A549 (cell line): ENCODE results near the gene TDRD9. TPM values are rescaled to one million over a fixed set of nuclear protein-coding genes. Genes with fewer than 3 reads are reported as not detected.

Source experiments
- ATAC-seq, 2 experiments: fragments of 200-7000 bp in 1 of 2; fragments of >200 bp in 1 of 2; cut with Nextera tagmentation in 1 of 2; cut with Tn5 transposase in 1 of 2; 3 replicates each; pipeline versions ENCODE4 v1.8.0 to v1.9.1; 2018 to 2020; ENCODE audit warnings: mild to moderate bottlenecking in 1 of 2, moderate library complexity in 1 of 2
- CTCF ChIA-PET: fragments of 300-600 bp; sonication (Branson Sonifier 250); formaldehyde crosslinking; extraction: SDS; loops from one replicate; lab custom pipeline; 2021; ENCODE audit warnings: antibody characterized with exemption, inconsistent platforms; lab: Yijun Ruan, JAX
- POLR2A ChIA-PET: fragments of 350-600 bp; formaldehyde crosslinking; extraction: SDS; loops from one replicate; lab custom pipeline; 2021; ENCODE audit warnings: antibody characterized with exemption, inconsistent platforms; lab: Yijun Ruan, JAX
- DNase-seq, 2 experiments: peaks; one replicate each; pipeline versions ENCODE4 v3.0.0 to v3.0.0-alpha.2; 2011 to 2016; ENCODE audit warnings: low read depth in 1 of 2, low spot score in 1 of 2
- FAIRE-seq: peaks from 2 replicates; lab custom pipeline; 2011; peaks lifted over from hg19 to GRCh38; lab: Jason Lieb, UNC
- H3K27ac ChIP-seq, 2 experiments: fragments of >200 bp; sonication (Bioruptor Twin); formaldehyde crosslinking; 3 replicates each; pipeline ENCODE4 v1.5.1; 2016 to 2017
- H3K4me1 ChIP-seq: fragments of >200 bp; sonication (Bioruptor Twin); formaldehyde crosslinking; 3 replicates; pipeline ENCODE4 v1.6.1; 2016
- H3K4me2 ChIP-seq: fragments of >200 bp; sonication (Bioruptor Twin); formaldehyde crosslinking; 3 replicates; pipeline ENCODE4 v1.6.1; 2016
- H3K4me3 ChIP-seq: fragments of >200 bp; sonication (Bioruptor Twin); formaldehyde crosslinking; 3 replicates; pipeline ENCODE4 v1.5.1; 2016
- H3K9me3 ChIP-seq: fragments of >200 bp; sonication (Bioruptor Twin); formaldehyde crosslinking; 3 replicates; pipeline ENCODE4 v1.6.1; 2016
- BHLHE40 ChIP-seq: IDR thresholded peaks from 2 replicates; pipeline ENCODE4 v1.6.1; 2012; ENCODE audit warnings: low read depth, low read length, inconsistent platforms
- CBX2 ChIP-seq: fragments of 200-600 bp; sonication (generic); IDR thresholded peaks from 2 replicates; pipeline ENCODE4 v1.6.1; 2016; ENCODE audit warnings: low read depth, mild to moderate bottlenecking, borderline replicate concordance
- FOSB ChIP-seq: fragments of 250-450 bp; sonication (Bioruptor Pico); IDR thresholded peaks from 2 replicates; pipeline ENCODE4 v1.5.0; 2020; ENCODE audit warnings: mild to moderate bottlenecking, moderate library complexity
- HDAC2 ChIP-seq: fragments of 200-600 bp; sonication (generic); IDR thresholded peaks from 2 replicates; pipeline ENCODE4 v1.6.1; 2016
- HOXB13 ChIP-seq: fragments of 250-450 bp; sonication (Bioruptor Pico); IDR thresholded peaks from 2 replicates; pipeline ENCODE4 v1.5.0; 2020; ENCODE audit warnings: low read depth, mild to moderate bottlenecking, moderate library complexity
- KDM1A ChIP-seq: fragments of 200-600 bp; sonication (generic); IDR thresholded peaks from 2 replicates; pipeline ENCODE4 v1.6.1; 2016; ENCODE audit warnings: low read depth, mild to moderate bottlenecking
- KDM5A ChIP-seq: fragments of 200-600 bp; sonication (generic); IDR thresholded peaks from 2 replicates; pipeline ENCODE4 v1.6.1; 2016; ENCODE audit warnings: antibody characterized with exemption, mild to moderate bottlenecking
- MAFK ChIP-seq: fragments of 450-650 bp; IDR thresholded peaks from 2 replicates; pipeline ENCODE4 v1.6.1; 2014; ENCODE audit not compliant: partially characterized antibody
- MAZ ChIP-seq: fragments of 150-350 bp; IDR thresholded peaks from 2 replicates; pipeline ENCODE4 v1.6.1; 2014; ENCODE audit warnings: antibody characterized with exemption, low read depth, low read length, borderline replicate concordance
- MYC ChIP-seq: IDR thresholded peaks from 2 replicates; pipeline ENCODE4 v1.6.1; 2012; ENCODE audit warnings: mild to moderate bottlenecking, inconsistent platforms, low read length, improper control_type of control experiment, borderline replicate concordance
- POLR2AphosphoS2 ChIP-seq: conservative IDR thresholded peaks from 2 replicates; pipeline ENCODE4 v1.6.1; 2012; ENCODE audit warnings: low read length, improper control_type of control experiment, inconsistent platforms
- RAD21 ChIP-seq, 2 experiments: fragments of >200 bp in 1 of 2; sonication (Bioruptor Twin) in 1 of 2; formaldehyde crosslinking in 1 of 2; IDR thresholded peaks in 1 of 2; conservative IDR thresholded peaks in 1 of 2; 2 replicates in 1 of 2; 3 replicates in 1 of 2; pipeline ENCODE4 v1.6.1; 2012 to 2018; ENCODE audit warnings: inconsistent platforms in 1 of 2
- RCOR1 ChIP-seq: fragments of 150-350 bp; IDR thresholded peaks from 2 replicates; pipeline ENCODE4 v1.6.1; 2014; ENCODE audit warnings: antibody characterized with exemption, low read length, low read depth
- RFX5 ChIP-seq: fragments of 450-650 bp; IDR thresholded peaks from 2 replicates; pipeline ENCODE4 v1.7.1; 2014; ENCODE audit warnings: antibody characterized with exemption, mild to moderate bottlenecking, moderate library complexity
- RNF2 ChIP-seq: fragments of 200-600 bp; sonication (generic); IDR thresholded peaks from 2 replicates; pipeline ENCODE4 v1.6.1; 2016; ENCODE audit warnings: low read depth, mild to moderate bottlenecking, antibody characterized with exemption, moderate library complexity, borderline replicate concordance
- SREBF2 ChIP-seq: fragments of 450-650 bp; IDR thresholded peaks from 2 replicates; pipeline ENCODE4 v1.6.1; 2014; ENCODE audit warnings: mild to moderate bottlenecking, moderate library complexity
- TP53 ChIP-seq: fragments of 250-450 bp; sonication (Bioruptor Pico); IDR thresholded peaks from 2 replicates; pipeline ENCODE4 v1.5.0; 2021; ENCODE audit warnings: mild to moderate bottlenecking, moderate library complexity
- ZC3H11A ChIP-seq: fragments of 450-650 bp; IDR thresholded peaks from 2 replicates; pipeline ENCODE4 v1.6.1; 2014; ENCODE audit warnings: antibody characterized with exemption, mild to moderate bottlenecking
- WGBS: methylation state at CpG from one replicate; pipeline ENCODE4 v1.1.6; 2017; ENCODE audit errors: missing lambda C conversion rate; 5-methylcytosine and 5-hydroxymethylcytosine counted together
- polyA plus RNA-seq, 4 experiments: library from polyadenylated mRNA; depleted of rRNA in 3 of 4; stranded (reverse); fragments of >200 nt; fragmentation: RNase III in 1 of 4; extraction: RNeasy Plus Mini Kit Qiagen cat#74134 plus additional on column Dnase treatment in 1 of 4; gene quantifications; 2 replicates in 3 of 4; 3 replicates in 1 of 4; pipeline ENCODE4 v1.2.3, GENCODE V29; 2011 to 2017
- TF ChIP-seq, protein P1 (sequence below): fragments of >200 bp; sonication (Bioruptor Twin); formaldehyde crosslinking; IDR thresholded peaks from 3 replicates; pipeline ENCODE4 v1.6.1; 2016
- TF ChIP-seq, protein P2 (sequence below): IDR thresholded peaks from 2 replicates; pipeline ENCODE4 v1.6.1; 2012
- TF ChIP-seq, protein P3 (sequence below): IDR thresholded peaks from 2 replicates; pipeline ENCODE4 v1.6.1; 2012
- TF ChIP-seq, protein P4 (sequence below): fragments of 250-450 bp; sonication (Bioruptor Pico); IDR thresholded peaks from 2 replicates; pipeline ENCODE4 v1.5.0; 2021; ENCODE audit warnings: mild to moderate bottlenecking, moderate library complexity, borderline replicate concordance

TDRD9 gene
- polyA plus RNA-seq, 2 of the 4 experiments (the other 2 are of a cell fraction): 0.04 TPM; not detected in 1

DNA sequence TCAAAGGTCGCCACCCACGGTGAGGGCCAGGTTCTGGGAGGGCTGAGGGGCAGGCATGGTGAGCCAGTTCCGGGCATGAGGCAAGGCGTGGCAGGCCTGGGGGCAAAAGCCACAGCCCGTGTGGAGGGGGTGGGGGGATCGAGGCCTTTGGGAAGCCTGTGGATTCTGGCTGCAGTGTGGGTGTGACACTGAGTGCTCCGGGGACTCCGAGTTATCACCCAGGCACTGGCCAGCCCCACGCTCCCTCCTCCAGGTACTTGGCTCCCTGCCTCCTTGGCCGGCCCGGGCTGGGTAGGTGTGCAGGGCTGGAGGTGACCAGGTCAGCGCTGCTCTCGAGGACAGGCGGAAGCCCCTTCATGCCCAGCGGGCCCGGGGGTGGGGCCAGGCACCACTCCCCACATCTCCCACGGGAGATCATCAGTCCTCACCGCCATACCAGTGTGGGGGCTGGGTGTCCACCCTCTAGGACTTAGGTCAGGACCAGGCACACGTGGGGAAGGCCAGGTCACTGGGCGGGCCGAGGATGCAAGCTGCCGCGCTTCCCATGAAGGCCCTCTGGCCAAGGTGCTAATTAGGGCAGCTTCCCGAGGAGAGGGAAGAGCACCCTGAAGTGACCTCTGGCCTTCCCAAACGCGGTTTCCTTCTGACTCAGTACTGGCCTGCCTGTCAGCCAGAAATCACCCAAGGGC, 34.1 kb upstream of the TDRD9 start (continued):
- TF ChIP-seq KDM5A: no peak
- TF ChIP-seq, protein P1, sequence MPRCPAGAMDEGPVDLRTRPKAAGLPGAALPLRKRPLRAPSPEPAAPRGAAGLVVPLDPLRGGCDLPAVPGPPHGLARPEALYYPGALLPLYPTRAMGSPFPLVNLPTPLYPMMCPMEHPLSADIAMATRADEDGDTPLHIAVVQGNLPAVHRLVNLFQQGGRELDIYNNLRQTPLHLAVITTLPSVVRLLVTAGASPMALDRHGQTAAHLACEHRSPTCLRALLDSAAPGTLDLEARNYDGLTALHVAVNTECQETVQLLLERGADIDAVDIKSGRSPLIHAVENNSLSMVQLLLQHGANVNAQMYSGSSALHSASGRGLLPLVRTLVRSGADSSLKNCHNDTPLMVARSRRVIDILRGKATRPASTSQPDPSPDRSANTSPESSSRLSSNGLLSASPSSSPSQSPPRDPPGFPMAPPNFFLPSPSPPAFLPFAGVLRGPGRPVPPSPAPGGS: no peak
- TF ChIP-seq, protein P2, sequence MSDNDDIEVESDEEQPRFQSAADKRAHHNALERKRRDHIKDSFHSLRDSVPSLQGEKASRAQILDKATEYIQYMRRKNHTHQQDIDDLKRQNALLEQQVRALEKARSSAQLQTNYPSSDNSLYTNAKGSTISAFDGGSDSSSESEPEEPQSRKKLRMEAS: no peak

DNA sequence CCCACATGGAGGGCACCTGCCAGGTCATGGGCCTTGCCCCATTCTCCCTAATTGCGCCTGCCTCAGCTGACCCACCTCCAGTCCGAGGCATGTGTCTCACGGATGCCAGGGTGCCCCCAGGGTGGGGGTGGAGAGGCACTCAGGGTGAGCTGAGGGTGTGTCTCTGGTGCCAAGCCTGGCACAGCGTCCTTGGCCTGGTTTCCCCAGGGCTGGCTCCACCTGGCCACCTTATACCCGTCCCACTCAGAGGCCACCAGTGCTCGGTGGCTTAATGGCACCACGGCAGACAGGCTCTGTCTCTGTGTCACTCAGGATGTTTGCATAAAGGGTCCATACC, 33.6 kb upstream of the TDRD9 start:
- no peak for TF ChIP-seq HDAC2
- no peak for TF ChIP-seq RNF2
- TF ChIP-seq, protein P1: no peak
- no peak for TF ChIP-seq RFX5
- no peak for TF ChIP-seq BHLHE40
- no peak for TF ChIP-seq ZC3H11A
- TF ChIP-seq RCOR1: no peak
- TF ChIP-seq, protein P3, sequence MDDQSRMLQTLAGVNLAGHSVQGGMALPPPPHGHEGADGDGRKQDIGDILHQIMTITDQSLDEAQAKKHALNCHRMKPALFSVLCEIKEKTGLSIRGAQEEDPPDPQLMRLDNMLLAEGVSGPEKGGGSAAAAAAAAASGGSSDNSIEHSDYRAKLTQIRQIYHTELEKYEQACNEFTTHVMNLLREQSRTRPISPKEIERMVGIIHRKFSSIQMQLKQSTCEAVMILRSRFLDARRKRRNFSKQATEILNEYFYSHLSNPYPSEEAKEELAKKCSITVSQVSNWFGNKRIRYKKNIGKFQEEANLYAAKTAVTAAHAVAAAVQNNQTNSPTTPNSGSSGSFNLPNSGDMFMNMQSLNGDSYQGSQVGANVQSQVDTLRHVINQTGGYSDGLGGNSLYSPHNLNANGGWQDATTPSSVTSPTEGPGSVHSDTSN: no peak
- TF ChIP-seq MYC: no peak
- no peak for TF ChIP-seq KDM1A
- no peak for TF ChIP-seq KDM5A
- no peak for TF ChIP-seq CBX2
- TF ChIP-seq TP53 (CRISPR knock-in tag): no peak
- no peak for TF ChIP-seq POLR2AphosphoS2
- no peak for TF ChIP-seq HOXB13 (CRISPR knock-in tag)
- no peak for TF ChIP-seq MAZ
- TF ChIP-seq FOSB (CRISPR knock-in tag): no peak
- no peak for TF ChIP-seq SREBF2
- Histone ChIP-seq H3K4me2 (no peak overlapping the region), H3K27ac (no peak overlapping the region), H3K4me1 (peaks cover 12% of the 10 kb centered on the region; the same call in 1 of the 3 replicates), H3K9me3 (no peaks in the 10 kb centered on the region), H3K4me3 (no peak overlapping the region)
- ChIA-PET POLR2A (no interaction called here), CTCF (no interaction called here)
- DNase-seq (no peak), FAIRE-seq (no peak), ATAC-seq (no peak)
- 86% methylated on average over 4 of the region's 7 CpGs for WGBS

DNA sequence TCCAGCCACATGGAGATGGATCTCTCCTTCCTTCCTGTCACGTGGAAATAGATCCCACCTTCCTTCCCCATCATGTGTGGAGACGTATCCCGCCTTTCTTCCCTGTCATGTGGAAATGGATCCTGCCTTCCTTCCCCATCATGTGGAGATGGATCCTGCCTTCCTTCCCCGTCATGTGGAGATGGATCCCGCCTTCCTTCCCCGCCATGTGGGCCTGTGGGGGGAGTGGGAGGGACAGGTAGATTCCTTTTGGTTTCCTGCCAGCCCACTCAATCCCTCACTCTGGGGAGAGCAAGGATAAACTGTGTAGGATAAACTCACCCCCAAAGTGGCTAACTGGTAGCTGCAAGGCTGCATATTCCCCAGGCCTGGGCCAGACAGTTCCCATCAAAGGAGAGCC, 31.7 kb upstream of the TDRD9 start:
- peak overlapping the region in 1 of 2 experiments; percentile 32; a peak in 1 of 6 replicates for H3K27ac ChIP-seq
- H3K4me1 ChIP-seq: peaks cover 12% of the 10 kb centered on the region; the same call in 1 of the 3 replicates
- no peak for ATAC-seq
- WGBS: 68% methylated on average over 6 of the region's 6 CpGs
- H3K4me3 ChIP-seq: no peak overlapping the region
- ChIA-PET CTCF (interaction anchor here (0.8 to 6.4 kb wide), 2 partner anchors 12 to 41 kb away, joined by 3 to 72 read pairs; no protein-coding TSS in a partner anchor), POLR2A (no interaction called here)
- FAIRE-seq: peak; percentile 23
- H3K9me3 ChIP-seq: no peaks in the 10 kb centered on the region
- H3K4me2 ChIP-seq: peak overlapping the region; percentile 9; the same call in 1 of the 3 replicates
- TF ChIP-seq, protein P4, sequence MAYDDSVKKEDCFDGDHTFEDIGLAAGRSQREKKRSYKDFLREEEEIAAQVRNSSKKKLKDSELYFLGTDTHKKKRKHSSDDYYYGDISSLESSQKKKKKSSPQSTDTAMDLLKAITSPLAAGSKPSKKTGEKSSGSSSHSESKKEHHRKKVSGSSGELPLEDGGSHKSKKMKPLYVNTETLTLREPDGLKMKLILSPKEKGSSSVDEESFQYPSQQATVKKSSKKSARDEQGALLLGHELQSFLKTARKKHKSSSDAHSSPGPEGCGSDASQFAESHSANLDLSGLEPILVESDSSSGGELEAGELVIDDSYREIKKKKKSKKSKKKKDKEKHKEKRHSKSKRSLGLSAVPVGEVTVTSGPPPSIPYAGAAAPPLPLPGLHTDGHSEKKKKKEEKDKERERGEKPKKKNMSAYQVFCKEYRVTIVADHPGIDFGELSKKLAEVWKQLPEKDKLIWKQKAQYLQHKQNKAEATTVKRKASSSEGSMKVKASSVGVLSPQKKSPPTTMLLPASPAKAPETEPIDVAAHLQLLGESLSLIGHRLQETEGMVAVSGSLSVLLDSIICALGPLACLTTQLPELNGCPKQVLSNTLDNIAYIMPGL (CRISPR knock-in tag): no peak
- no peak for TF ChIP-seq CBX2
- no peak for TF ChIP-seq MAZ
- no peak for TF ChIP-seq RNF2
- no peak for TF ChIP-seq RAD21 (conservative IDR thresholded peaks at IDR 0.05 in 1 of 2, IDR thresholded peaks at IDR 0.05 in 1 of 2)
- no peak for TF ChIP-seq KDM5A
- TF ChIP-seq MAFK: no peak
- DNase-seq: no peak
